Stimulated activated CD8-positive, alpha-beta memory T cell treated with anti-CD3 and anti-CD28 coated beads, Interleukin-15, amount 100 ng/mL, for 1 hour (primary cell): ENCODE results near the gene NAGA.
"Not testable (repeated sequence)": the region's sequence is repeated elsewhere in the genome, so short reads cannot be mapped to it uniquely, and the experiment has no call there.

ENCODE experiments used
- DNase-seq: peaks from one replicate; pipeline ENCODE4 v3.0.0-alpha.2; 2020; ENCODE audit warnings: low read depth

The NAGA gene

GRCh38 chr22:42074846-42075676 is 4.4 kb upstream of the NAGA start:
- no peak for DNase-seq

GRCh38 chr22:42074132-42074811 is 3.7 kb upstream of the NAGA start, which contains the start of gene PHETA2:
PHETA2 (plus strand) TSS chr22:42074248; CDS start chr22:42077294, 3,046 bp downstream.
- DNase-seq = no peak

GRCh38 chr22:42073621-42074041 is 3.0 kb upstream of the NAGA start:
- DNase-seq = no peak

GRCh38 chr22:42072606-42073330 is 2.2 kb upstream of the NAGA start:
- no peak for DNase-seq

GRCh38 chr22:42071508-42071907 is 896 bp upstream of the NAGA start:
- DNase-seq = not testable (repeated sequence)

GRCh38 chr22:42069801-42070516 is 653 bp downstream of the NAGA start:
- no peak for DNase-seq

GRCh38 chr22:42068291-42068690 is 2.3 kb downstream of the NAGA start:
- DNase-seq = no peak

GRCh38 chr22:42067671-42068251 is 2.9 kb downstream of the NAGA start:
- no peak for DNase-seq

- no peak for DNase-seq
Observed at GRCh38 chr22:42066937-42067336, 3.7 kb downstream of the NAGA start.

GRCh38 chr22:42066126-42066761 is 4.4 kb downstream of the NAGA start:
- DNase-seq = no peak

GRCh38 chr22:42065438-42066125 is 5.0 kb downstream of the NAGA start:
- DNase-seq = no peak

GRCh38 chr22:42064629-42065028 is 6.0 kb downstream of the NAGA start:
- no peak for DNase-seq

GRCh38 chr22:42062506-42063170 is 8.0 kb downstream of the NAGA start:
- DNase-seq = no peak

GRCh38 chr22:42061041-42061440 is 9.6 kb downstream of the NAGA start:
- DNase-seq = no peak

GRCh38 chr22:42060489-42060888 is 10.1 kb downstream of the NAGA start:
- no peak for DNase-seq

- DNase-seq = no peak
Observed at GRCh38 chr22:42056757-42057511, 13.7 kb downstream of the NAGA start.

- no peak for DNase-seq
Observed at GRCh38 chr22:42052765-42053164, 17.8 kb downstream of the NAGA start.

GRCh38 chr22:42050641-42051180 is 19.9 kb downstream of the NAGA start:
- DNase-seq = no peak

GRCh38 chr22:42041784-42042183 is 28.8 kb downstream of the NAGA start:
- DNase-seq = no peak
